Measurements from ENCODE around the gene RNF213.
A peak's percentile ranks its signal among the peaks of the same experiment; 100 is the strongest.
"Not testable (repeated sequence)": the region's sequence is repeated elsewhere in the genome, so short reads cannot be mapped to it uniquely, and the experiment has no call there.

Gene RNF213

DNA sequence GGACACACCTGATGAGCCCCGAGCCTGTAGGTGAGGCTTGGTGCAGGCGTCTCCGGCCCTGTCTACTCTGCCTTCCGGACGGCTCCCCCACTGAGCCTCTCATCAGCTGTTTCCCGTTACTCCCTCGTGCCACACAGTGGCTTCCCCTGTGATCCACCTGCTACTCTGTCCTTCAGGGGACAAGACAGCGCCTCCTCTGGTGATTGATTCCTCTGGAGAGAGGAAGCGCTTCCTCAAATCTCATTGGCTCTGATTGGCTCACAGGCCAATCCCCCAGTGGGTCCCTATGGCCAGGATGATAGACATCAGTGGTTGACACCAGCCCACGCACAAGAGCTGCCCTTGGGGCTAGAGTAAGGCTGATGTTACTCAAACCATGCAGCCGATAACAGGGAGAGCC, 24.0 kb downstream of the RNF213 start:
- intact Hi-C loops (cut with DNase I), result no loop called here
- no peak for DNase-seq

DNA sequence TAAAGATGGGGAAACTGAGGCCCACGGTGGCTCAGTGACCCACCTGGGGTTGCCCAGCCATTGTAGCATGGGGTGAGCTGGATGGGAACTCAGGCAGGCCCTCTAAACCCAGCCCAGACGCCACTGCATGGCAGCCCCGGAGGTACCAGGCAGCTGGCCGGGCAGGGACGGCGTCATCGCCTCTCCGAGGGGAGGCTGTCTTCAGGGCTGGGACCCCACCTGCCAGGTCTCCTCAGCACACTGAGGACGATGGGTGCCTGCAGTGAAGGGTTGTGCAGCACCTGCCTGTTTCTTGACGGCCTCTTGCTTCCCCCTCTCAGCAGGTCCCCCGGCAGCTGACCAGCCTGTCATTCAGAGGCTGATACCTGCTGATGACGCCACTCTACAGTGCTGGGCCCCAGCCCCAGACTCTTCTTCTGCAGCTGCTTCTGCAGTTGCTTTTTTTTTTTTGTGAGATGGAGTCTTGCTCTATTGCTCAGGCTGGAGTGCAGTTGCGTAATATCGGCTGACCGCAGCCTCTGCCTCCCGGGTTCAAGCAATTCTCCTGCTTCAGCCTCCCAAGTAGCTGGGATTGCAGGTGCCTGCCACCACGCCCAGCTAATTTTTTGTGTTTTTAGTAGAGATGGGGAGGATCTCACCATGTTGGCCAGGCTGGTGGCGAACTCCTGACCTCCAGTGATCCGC, 24.7 kb downstream of the RNF213 start:
- DNase-seq, result no peak
- intact Hi-C loops (cut with DNase I), result no loop called here

DNA sequence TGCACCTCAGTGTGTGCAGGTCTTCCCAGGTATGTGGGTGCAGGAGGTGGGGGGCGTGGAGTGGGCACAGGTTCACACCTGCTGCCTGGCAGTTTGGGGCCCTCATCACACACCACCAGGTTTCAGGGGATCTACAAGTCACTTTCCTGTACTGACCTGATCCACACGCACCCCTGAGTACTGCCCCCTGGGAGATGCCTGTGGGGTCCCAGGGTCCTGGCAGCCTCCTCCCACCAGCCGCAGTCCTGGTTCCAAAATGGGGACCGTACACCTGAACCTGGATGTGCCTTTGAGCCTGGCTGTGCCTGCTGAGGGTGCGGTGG, 25.9 kb downstream of the RNF213 start:
- intact Hi-C loops (cut with DNase I), result no loop called here
- no peak for DNase-seq

DNA sequence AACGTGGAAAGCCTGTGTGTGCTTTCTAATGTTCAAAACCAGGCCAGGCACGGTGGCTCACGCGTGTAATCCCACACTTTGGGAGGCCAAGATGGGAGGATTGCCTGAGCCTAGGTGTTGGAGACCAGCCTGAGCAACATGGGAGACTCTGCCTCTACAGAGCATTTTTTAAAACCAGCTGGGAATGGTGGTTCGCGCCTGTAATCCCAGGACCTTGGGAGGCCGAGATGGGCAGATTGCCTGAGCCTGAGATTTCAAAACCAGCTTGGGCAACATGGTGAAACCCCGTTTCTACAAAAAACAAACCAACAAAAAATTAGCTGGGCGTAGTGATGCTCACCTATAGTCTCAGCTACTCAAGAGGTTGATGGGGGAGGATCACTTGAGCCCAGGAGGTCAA, 26.4 kb downstream of the RNF213 start:
- intact Hi-C loops (cut with DNase I), result no loop called here

DNA sequence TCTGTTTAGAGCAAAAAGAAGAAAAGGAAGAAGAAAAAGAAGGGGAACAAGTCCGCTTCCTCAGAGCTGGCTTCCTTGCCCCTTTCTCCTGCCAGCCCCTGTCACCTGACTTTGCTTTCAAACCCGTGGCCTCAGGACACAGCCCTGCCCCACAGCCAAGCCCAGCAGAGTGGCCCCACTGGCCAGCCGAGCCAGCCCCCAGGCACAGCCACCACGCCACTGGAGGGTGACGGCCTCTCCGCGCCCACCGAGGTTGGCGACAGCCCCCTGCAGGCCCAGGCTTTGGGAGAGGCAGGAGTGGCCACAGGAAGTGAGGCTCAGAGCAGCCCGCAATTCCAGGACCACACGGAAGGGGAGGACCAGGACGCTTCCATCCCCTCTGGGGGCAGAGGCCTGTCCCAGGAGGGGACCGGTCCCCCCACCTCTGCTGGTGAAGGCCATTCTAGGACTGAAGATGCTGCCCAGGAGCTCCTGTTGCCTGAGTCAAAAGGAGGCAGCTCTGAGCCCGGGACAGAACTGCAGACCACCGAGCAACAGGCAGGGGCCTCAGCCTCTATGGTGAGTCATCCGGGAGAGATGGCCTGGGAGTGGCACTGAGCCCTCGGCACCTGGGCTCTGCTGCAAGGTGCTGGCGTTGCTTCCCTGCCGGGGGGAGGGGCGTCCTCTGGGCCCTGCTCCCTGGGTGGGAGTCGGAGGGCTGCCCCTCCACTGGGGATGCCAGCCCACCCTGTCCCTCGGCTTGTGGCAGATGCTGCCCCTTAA, 27.3 kb downstream of the RNF213 start:
- intact Hi-C loops (cut with DNase I), result no loop called here
- peak in 30 of 42 donors; percentile 7 to 68 (median 44) for DNase-seq

More for the DNA sequence above, 26.4 kb downstream of the RNF213 start:
- DNase-seq, result no peak

DNA sequence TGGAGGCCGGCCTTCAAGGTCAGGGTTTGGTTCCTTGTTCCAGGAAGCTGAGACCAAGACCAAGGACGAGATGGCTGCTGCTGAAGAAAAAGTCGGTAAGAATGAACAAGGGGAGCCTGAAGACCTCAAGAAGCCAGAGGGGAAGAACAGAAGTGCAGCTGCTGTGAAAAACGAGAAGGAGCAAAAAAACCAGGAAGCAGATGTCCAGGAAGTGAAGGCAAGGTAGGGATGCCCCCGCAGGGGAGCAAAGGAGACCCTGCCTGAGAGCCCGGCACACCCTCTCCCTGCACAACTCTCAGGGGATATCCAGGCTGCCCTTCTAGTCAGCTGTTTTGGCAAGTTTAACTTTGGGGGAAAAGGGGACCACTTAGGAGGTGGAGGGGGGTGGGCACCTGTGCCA, 29.0 kb downstream of the RNF213 start:
- no peak for DNase-seq
- intact Hi-C loops (cut with DNase I), result no loop called here

DNA sequence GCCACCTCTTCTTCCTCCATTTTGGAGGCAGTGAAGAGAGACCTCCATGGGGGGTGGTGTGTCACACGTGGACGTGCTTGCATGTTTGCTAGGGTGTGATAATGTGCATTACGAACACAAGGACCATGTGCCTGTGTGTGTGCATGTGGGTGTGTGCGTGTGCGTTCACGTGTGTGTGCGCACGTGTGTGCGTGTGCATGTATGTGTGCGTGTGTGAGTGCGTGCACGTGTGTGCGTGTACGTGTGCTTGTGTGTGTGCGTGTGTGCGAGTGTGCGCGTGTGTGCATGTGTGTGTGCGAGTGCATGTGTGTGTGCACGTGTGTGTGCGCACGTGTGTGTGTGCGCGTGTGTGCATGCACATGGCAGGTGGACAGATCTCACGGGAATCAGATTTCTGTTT, 29.5 kb downstream of the RNF213 start:
- intact Hi-C loops (cut with DNase I), result no loop called here
- no peak for DNase-seq

DNA sequence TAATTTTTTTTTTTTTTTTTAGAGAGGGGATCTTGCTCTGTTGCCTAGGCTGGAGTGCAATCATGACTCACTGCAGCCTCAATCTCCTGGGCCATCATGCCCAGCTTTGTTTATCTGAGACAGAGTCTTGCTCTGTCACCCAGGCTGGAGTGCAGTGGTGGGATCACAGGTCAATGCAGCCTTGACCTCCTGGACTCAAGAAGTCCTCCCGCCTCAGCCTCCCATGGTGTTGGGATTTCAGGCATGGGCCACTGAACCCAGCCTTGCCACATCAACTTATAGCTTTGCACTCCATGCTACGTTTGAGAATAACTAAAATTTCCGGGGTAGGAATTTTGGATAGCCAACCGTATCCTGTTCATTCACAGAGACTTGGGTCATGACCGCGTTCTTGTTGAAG, 30.6 kb downstream of the RNF213 start:
- intact Hi-C loops (cut with DNase I), result no loop called here
- DNase-seq, result no peak

DNA sequence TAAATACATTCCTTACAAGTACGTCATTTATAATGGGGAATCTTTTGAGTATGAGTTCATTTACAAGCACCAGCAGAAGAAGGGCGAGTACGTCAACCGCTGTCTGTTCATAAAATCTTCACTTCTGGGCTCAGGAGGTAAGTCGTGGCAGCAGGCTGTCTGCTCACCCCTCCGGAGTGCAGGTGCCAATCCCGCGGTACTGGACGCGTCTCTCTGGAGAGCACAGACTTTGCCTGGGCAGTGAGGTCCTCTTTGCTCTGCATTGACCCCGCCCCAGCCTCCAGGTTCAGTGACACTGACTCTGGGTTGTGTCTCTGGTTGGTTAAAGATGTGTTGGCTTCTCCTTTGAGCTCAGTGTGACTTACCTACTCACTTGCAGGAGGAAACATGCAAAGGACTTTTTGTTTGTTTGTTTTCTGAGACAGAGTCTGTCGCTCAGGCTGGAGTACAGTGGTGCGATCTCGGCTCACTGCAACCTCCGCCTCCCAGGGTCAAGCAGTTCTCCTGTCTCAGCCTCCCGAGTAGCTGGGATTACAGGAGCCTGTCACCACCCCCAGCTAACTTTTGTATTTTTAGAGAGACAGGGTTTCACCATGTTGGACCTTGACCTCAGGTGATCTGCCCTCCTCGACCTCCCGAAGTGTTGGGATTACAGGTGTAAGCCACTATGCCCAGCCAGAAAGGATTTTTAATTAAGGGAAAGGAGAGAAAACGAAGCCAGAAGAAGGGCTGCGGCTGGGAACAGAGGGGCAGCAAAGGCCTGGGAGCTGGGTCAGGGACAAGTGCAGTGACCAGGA, 31.2 kb downstream of the RNF213 start:
- DNase-seq, result no peak
- intact Hi-C loops (cut with DNase I), result no loop called here

DNA sequence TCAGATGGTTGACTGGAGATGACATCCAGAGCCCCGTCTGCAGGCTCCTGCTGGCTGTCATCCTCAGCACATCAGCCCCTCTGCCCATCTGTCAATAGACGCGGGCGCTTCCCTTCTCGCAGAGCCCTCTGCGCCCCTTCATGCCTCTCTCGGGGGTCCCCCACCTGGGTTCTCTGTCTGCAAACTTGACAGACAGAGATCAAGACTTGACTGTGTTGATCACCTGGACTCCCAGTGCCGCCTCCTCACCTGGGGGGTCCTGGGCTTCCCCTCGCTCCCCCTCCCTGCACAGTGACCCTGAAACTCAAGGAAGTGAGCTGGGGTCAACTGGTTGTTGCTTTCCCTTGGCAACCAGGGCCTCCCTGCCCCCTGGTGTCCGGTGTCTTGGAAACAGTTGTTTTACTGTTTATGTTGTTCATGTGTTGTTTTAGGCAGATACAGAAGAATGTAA, 31.9 kb downstream of the RNF213 start:
- DNase-seq, result no peak
- intact Hi-C loops (cut with DNase I), result no loop called here

DNA sequence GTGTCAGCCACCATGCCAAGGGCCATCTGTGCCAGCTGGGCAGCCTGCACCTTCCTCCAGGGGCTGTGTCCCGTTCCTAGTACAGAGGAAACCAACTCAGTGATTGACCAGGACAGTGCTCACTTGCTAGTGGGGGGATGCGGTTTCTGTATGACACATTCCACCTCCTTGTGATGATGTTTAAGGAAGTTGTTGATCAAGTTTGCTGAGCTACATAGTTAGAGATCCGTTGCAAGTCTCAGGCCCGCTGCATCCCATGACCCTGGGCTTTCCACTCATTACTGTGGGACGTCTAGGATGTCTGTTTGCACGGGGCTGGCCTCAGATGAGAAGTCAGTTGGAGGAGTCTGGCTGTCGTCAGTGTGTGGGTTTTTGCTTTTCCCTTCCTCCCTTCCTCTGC, 33.6 kb downstream of the RNF213 start:
- intact Hi-C loops (cut with DNase I), result no loop called here
- peak in 15 of 42 donors; percentile 9 to 52 (median 33) for DNase-seq

DNA sequence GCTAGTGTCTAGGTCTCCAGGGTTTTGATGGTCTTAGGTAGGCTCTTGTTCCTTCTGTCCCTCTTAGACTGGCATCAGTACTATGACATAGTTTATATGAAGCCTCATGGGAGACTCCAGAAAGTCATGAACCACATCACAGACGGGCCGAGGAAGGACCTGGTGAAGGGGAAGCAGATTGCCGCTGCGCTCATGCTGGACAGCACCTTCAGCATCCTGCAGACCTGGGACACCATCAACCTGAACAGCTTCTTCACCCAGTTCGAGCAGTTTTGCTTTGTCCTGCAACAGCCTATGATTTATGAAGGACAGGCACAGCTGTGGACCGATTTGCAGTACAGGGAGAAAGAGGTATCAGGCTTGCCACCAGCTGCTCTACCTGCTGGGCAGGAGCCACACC, 34.0 kb downstream of the RNF213 start:
- intact Hi-C loops (cut with DNase I), result no loop called here

DNA sequence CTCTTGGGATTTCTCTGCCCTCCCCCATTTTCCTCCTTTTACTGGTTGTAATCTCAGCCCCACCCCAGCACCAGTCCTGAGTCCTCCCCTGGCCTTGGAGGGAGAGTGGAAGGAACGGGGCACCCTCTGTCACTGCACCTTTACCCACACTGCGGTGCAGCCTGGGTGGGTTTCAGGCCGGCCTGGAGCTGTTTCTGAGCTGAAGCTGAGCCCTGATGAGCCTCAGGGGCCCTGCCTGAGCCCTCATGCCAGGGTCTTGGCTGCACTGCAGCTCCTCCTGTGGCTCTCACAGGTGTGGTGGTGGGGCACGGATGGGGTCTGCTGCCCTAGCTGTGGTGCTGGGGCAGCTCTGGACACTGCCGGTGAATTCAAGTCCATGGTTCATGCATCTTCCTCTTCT, 34.5 kb downstream of the RNF213 start:
- no peak for DNase-seq
- intact Hi-C loops (cut with DNase I), result no loop called here

More for the DNA sequence above, 34.0 kb downstream of the RNF213 start:
- DNase-seq, result no peak

DNA sequence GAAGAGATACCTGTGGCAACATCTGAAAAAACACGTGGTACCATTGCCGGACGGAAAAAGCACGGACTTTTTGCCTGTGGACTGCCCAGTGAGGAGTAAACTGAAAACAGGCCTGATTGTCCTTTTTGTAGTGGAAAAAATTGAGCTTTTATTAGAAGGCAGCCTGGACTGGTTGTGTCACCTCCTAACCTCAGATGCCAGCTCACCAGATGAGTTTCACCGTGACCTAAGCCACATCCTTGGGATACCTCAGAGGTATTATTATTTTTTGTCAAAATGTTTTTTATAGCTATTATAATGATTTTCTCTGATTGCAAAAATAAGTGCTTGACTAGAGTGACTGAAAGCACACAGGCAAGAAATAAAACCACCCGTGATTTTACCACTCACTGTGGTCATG, 34.9 kb downstream of the RNF213 start:
- no peak for DNase-seq
- intact Hi-C loops (cut with DNase I), result no loop called here

DNA sequence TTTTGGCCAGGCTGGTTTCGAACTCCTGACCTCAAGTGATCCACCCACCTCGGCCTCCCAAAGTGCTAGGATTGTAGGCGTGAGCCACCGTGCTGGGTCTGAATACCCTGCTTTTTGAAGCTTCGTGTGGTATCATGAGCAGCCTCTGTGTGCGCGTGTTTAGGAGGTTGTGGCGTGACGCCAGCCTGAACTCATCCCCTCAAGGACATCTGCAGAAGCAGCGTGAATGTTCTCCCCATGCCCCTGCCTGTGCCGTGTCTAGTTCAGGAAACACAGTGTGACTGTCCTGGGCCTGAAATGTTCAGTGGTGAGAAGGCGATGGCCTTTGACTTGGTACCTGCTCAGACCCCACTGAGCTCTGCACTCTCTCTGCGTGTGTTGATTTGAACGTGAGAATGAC, 35.6 kb downstream of the RNF213 start:
- intact Hi-C loops (cut with DNase I), result no loop called here
- DNase-seq, result no peak

DNA sequence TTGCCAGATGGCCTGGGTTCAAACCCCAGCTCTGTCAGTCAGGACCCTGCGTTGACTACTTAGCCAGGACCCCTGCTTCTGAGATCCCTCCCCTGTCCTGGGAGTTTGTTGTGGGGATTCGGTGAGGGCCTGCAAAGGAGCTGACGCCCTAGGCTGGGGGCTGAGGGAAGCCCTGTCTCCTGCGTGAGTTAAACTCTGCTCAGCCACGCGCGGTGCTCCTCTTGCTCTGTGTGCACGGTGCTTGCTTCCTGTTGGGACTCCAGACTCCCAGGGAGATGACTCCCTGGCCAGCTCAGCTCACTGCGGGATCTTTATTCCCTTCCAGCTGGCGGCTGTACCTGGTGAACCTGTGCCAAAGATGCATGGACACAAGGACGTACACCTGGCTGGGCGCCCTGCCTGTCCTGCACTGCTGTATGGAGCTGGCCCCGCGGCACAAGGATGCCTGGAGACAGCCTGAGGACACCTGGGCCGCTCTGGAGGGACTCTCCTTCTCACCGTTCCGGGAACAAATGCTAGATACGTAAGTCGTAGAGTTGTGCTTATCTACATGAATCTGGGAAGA, 37.4 kb downstream of the RNF213 start:
- no peak for DNase-seq

DNA sequence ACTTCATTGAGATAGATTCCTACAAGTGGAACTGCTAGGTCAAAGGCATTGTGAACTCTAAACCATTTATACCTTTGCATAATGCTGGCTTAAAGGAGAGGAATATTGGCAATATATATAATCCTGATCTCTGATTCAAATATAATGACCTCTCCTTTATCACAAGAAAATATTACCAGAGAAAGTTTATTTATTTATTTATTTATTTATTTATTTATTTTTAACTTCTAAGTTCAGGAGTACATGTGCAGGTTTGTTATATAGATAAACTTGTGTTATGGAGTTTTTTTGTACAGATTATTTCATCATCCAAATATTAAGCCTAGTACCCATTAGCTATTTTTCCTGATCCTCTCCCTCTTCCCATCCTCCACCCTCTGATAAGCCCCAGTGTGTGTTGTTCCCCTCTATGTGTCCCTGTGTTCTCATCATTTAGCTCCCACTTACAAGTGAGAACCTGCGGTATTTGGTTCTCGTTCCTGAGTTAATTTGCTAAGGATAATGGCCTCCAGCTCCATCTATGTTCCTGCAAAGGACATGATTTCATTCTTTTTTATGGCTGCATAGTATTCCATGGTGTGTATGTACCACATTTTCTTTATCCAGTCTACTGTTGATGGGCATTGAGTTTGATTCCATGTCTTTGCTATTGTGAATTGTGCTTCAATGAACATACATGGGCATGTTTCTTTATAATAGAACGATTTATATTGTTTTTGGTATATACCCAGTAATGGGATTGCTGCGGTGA, 38.9 kb downstream of the RNF213 start:
- intact Hi-C loops (cut with DNase I); DNase-seq: not testable (repeated sequence)

More for the DNA sequence above, 37.4 kb downstream of the RNF213 start:
- intact Hi-C loops (cut with DNase I), result no loop called here

DNA sequence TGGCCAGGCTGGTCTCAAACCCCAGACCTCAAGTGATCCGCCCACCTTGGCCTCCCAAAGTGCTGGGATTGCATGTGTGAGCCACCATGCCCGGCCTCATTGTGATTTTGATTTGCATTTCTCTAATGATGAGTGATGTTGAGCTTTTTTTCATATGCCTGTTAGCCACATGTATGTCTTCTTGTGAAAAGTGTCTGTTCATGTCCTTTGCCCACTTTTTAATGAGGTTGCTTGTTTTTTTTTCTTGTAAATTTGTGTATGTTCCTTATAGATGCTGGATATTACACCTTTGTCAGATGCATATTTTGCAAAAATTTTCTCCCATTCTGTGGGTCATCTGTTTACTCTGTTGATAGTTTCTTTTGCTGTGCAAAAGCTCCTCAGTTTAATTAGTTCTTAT, 40.1 kb downstream of the RNF213 start:
- intact Hi-C loops (cut with DNase I); DNase-seq: not testable (repeated sequence)

DNA sequence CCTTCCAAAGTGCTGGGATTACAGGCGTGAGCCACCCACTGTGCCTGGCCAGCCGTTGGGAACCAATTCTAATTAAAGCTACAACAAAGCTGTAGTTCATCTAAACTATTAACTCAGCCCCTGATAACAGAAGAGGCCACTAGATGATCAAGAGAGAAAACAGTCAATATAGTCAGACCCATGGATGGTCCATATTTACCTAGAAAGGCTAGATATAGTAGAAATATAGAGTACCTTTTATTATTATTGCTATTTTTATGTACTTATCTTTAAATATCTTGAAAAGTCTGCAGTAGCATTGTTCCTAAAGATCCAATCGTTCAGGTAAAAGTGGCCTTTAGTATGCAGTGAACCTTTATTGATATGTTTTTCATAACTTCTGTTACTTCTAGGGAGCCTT, 43.2 kb downstream of the RNF213 start:
- intact Hi-C loops (cut with DNase I), result no loop called here
- DNase-seq, result no peak

Measured in head of caudate nucleus (tissue), 42 donors.